ENCODE results near the gene TMEM43.

TMEM43 gene

GRCh38 chr3:14138878-14139655 is 14.2 kb downstream of the TMEM43 start:
- DNase-seq = no peak

- DNase-seq = no peak
Observed at GRCh38 chr3:14139771-14140170, 14.9 kb downstream of the TMEM43 start.

- no peak for DNase-seq
Observed at GRCh38 chr3:14140668-14141067, 15.8 kb downstream of the TMEM43 start.

GRCh38 chr3:14141144-14141543 is 16.3 kb downstream of the TMEM43 start:
- DNase-seq = no peak

- DNase-seq = no peak
Observed at GRCh38 chr3:14141602-14142341, 16.9 kb downstream of the TMEM43 start.

- peak; percentile 54 for DNase-seq
Observed at GRCh38 chr3:14142567-14143270, 17.9 kb downstream of the TMEM43 start.

GRCh38 chr3:14143271-14144225 is 18.7 kb downstream of the TMEM43 start:
- no peak for DNase-seq

- DNase-seq = peak; percentile 71
Observed at GRCh38 chr3:14144423-14145075, 19.7 kb downstream of the TMEM43 start.

GRCh38 chr3:14145236-14145635 is 20.4 kb downstream of the TMEM43 start:
- no peak for DNase-seq

- no peak for DNase-seq
Observed at GRCh38 chr3:14145670-14146380, 21.0 kb downstream of the TMEM43 start.

GRCh38 chr3:14146381-14147065 is 21.7 kb downstream of the TMEM43 start:
- DNase-seq = peak; percentile 2

- DNase-seq = no peak
Observed at GRCh38 chr3:14147066-14147435, 22.2 kb downstream of the TMEM43 start.

- no peak for DNase-seq
Observed at GRCh38 chr3:14147617-14148016, 22.8 kb downstream of the TMEM43 start.

GRCh38 chr3:14148041-14148985 is 23.5 kb downstream of the TMEM43 start:
- no peak for DNase-seq

GRCh38 chr3:14150078-14150477 is 25.2 kb downstream of the TMEM43 start:
- no peak for DNase-seq

- no peak for DNase-seq
Observed at GRCh38 chr3:14150491-14151230, 25.8 kb downstream of the TMEM43 start.

GRCh38 chr3:14151471-14152083 is 26.7 kb downstream of the TMEM43 start:
- DNase-seq = no peak

- DNase-seq = no peak
Observed at GRCh38 chr3:14152233-14152962, 27.5 kb downstream of the TMEM43 start.
